Activated T-cell treated with anti-CD3 and anti-CD28 coated beads, Interleukin-2, amount 50 U/mL, for 24 hours (primary cell): Measurements from ENCODE around the gene FCRLB.
A peak's percentile ranks its signal among the peaks of the same experiment; 100 is the strongest.
"Not testable (repeated sequence)": the region's sequence is repeated elsewhere in the genome, so short reads cannot be mapped to it uniquely, and the experiment has no call there.

Source experiments
- DNase-seq: peaks from one replicate; pipeline ENCODE4 v3.0.0-alpha.2; 2020
- H3K27ac Mint-ChIP-seq: 2 replicates; pipeline ENCODE4 v1.8.0; 2020; ENCODE audit warnings: mild to moderate bottlenecking, mixed read lengths
- H3K27me3 Mint-ChIP-seq: 2 replicates; pipeline ENCODE4 v1.8.0; 2020; ENCODE audit warnings: mixed read lengths
- H3K36me3 Mint-ChIP-seq: 2 replicates; pipeline ENCODE4 v1.8.0; 2020; ENCODE audit warnings: low read depth, mixed read lengths
- H3K4me1 Mint-ChIP-seq: 2 replicates; pipeline ENCODE4 v1.8.0; 2020; ENCODE audit warnings: low read depth, mixed read lengths
- H3K4me3 Mint-ChIP-seq: 2 replicates; pipeline ENCODE4 v1.8.0; 2020; ENCODE audit warnings: mild to moderate bottlenecking, moderate library complexity, mixed read lengths
- H3K9me3 Mint-ChIP-seq: 2 replicates; pipeline ENCODE4 v1.8.0; 2020; ENCODE audit warnings: mixed read lengths

The FCRLB gene

DNA sequence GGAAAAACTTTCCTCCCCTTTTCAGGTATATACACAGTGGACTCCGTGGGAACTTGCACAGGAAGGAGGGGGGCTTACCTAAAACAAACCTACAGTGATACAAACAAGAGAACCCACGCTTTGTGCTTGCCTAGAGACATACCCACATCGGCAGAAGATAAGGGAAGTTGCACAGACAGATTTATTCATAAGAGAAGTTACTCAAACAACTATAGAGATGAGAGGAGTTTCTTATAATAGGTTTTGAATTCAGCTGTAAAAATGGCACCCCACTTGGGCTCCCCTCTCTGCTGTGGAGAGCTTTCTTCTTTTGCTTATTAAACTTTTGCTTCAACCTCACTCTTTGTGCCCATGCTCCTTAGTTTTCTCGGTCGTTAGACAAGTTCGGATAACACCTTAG is 26.5 kb downstream of the FCRLB start:
- no peaks in the 10 kb centered on the region for H3K27me3 Mint-ChIP-seq
- H3K4me3 Mint-ChIP-seq = no peak overlapping the region
- no peak overlapping the region for H3K27ac Mint-ChIP-seq
- H3K4me1 Mint-ChIP-seq = peaks cover 60% of the 10 kb centered on the region
- no peaks in the 10 kb centered on the region for H3K9me3 Mint-ChIP-seq
- no peak for DNase-seq
- H3K36me3 Mint-ChIP-seq = peaks cover 27% of the 10 kb centered on the region

DNA sequence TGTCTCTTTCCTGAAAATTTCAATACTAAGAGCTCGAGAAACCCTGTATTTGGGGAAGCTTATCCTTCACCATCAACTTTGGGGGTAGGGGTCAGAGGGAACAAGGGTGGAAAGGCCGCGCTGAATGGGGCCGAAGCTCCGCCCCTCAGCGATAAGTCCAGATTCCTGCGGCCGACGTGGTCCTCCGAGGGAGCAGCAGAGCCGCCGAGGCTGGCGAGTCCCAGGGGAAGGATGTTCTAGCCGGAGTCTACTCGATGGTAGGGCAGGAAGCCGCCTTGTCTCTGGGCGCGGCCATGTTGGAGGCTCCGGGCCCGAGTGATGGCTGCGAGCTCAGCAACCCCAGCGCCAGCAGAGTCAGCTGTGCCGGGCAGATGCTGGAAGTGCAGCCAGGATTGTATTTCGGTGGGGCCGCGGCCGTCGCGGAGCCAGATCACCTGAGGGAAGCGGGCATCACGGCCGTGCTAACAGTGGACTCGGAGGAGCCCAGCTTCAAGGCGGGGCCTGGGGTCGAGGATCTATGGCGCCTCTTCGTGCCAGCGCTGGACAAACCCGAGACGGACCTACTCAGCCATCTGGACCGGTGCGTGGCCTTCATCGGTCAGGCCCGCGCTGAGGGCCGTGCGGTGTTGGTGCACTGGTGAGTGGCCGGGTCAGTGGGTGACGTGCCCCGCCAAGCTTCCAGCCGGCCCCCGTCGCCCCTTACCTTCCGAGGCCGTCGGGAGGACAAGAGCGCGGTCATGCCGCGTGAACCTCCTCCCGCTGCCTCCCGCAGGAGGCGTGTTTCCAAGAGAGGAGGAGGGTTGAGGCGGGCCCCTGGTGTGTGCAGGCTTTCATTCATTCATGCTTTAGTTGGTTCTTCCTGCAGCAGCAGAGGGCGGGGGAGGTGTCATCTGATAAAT is 28.4 kb downstream of the FCRLB start, which contains the start of gene DUSP12:
TSS of gene DUSP12 (plus strand) at position 278 of the 899 bp plus-strand sequence. CDS start at position 294, 16 bp downstream.
- no peaks in the 10 kb centered on the region for H3K27me3 Mint-ChIP-seq
- peak; percentile 89 for DNase-seq
- H3K9me3 Mint-ChIP-seq = peaks cover 6% of the 10 kb centered on the region
- H3K4me3 Mint-ChIP-seq = peak within 1 kb of the TSS; percentile 100
- peaks cover 56% of the 10 kb centered on the region for H3K4me1 Mint-ChIP-seq
- H3K27ac Mint-ChIP-seq = peak within 1 kb of the TSS; percentile 99
- peaks cover 44% of the 10 kb centered on the region for H3K36me3 Mint-ChIP-seq

DNA sequence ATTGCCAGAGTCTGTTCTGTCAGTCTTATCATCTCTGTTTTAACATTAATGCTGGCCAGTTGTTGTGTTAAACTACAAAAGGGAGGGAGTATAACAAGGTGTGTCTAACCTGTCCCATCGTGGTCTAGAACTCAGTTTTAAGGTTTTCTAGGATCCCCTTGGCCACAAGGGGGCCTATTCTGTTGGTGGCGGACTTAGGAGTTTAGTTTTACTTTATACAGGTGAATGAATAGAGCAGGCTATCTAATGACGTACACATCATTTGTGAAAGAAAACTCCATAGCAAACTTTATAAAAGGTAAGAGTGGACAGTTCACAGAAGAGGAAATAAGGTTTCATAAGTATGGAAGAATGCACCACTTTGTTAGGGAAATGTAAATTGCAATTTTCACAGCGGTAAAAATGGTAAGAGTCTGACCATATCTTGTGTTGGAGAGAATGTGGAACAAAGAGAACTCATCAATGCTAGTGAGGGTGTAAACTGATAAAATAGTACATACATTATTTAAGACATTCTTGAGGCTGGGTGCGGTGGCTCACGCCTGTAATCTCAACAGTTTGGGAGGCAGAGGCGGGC is 42.3 kb downstream of the FCRLB start:
- no peak for DNase-seq
- Mint-ChIP-seq H3K27ac (peak overlapping the region; percentile 15), H3K27me3 (no peaks in the 10 kb centered on the region), H3K36me3 (peaks cover 23% of the 10 kb centered on the region), H3K4me3 (peak overlapping the region; percentile 43), H3K9me3 (no peaks in the 10 kb centered on the region), H3K4me1 (peaks cover 45% of the 10 kb centered on the region)

DNA sequence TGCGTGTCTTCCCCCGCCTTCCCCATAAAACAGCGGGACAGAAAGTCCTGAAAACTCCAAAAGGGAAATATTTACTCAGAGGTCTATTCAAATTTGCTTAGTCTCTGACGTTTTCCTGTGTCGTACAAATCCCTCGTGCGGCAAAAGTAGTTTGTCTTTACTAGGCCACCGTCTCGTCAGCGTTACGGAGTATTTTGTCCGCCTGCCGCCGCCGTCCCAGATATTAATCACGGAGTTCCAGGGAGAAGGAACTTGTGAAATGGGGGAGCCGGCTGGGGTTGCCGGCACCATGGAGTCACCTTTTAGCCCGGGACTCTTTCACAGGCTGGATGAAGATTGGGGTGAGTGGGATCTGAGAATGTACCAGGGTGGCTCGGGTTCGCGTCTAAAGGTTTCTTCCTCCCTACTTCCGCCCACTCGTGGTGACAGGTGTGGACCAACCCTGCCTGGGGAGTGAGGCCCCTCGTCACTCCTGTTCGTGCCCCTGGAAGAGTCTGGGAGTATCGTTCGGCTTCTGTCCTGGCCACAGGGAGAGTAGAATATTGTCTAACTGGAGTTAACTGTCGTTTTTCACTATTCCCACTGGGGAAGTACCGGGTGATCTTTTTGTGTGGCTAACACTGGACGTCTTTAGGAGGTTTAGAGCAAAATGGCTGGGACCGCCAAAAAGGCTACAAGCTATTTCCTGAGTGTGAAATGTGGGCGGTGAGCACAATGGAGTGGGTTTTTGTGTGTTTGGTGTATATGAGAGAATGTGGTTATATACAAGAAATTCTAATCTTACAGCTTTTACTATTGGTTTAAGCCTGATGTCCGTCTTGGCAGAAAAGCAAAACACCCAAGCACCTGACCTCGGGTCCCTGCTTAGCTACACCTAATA is 45.0 kb downstream of the FCRLB start, which contains the start of gene ATF6:
TSS of gene ATF6 (plus strand) at position 219 of the 880 bp plus-strand sequence. CDS start at position 260, 41 bp downstream.
- peaks cover 15% of the 10 kb centered on the region for H3K36me3 Mint-ChIP-seq
- H3K9me3 Mint-ChIP-seq = no peaks in the 10 kb centered on the region
- peak within 1 kb of the TSS; percentile 99 for H3K4me3 Mint-ChIP-seq
- peak; percentile 88 for DNase-seq
- peaks cover 50% of the 10 kb centered on the region for H3K4me1 Mint-ChIP-seq
- H3K27me3 Mint-ChIP-seq = no peaks in the 10 kb centered on the region
- peak within 1 kb of the TSS; percentile 99 for H3K27ac Mint-ChIP-seq

GRCh38 chr1:161768461-161768860 is 47.1 kb downstream of the FCRLB start:
- H3K4me1 Mint-ChIP-seq = peaks cover 40% of the 10 kb centered on the region
- H3K4me3 Mint-ChIP-seq = peak overlapping the region; percentile 99
- H3K36me3 Mint-ChIP-seq = peaks cover 16% of the 10 kb centered on the region
- DNase-seq = no peak
- H3K9me3 Mint-ChIP-seq = no peaks in the 10 kb centered on the region
- peak overlapping the region; percentile 99 for H3K27ac Mint-ChIP-seq
- H3K27me3 Mint-ChIP-seq = no peaks in the 10 kb centered on the region

GRCh38 chr1:161768986-161769672 is 47.8 kb downstream of the FCRLB start:
- H3K36me3 Mint-ChIP-seq = peaks cover 19% of the 10 kb centered on the region
- no peaks in the 10 kb centered on the region for H3K9me3 Mint-ChIP-seq
- peaks cover 41% of the 10 kb centered on the region for H3K4me1 Mint-ChIP-seq
- DNase-seq = no peak
- peak overlapping the region; percentile 45 for H3K27ac Mint-ChIP-seq
- no peaks in the 10 kb centered on the region for H3K27me3 Mint-ChIP-seq
- no peak overlapping the region for H3K4me3 Mint-ChIP-seq

- Mint-ChIP-seq H3K36me3 (peaks cover 19% of the 10 kb centered on the region), H3K4me1 (peaks cover 41% of the 10 kb centered on the region), H3K27ac (peak overlapping the region; percentile 66)
- not testable (repeated sequence) for DNase-seq, H3K4me3 Mint-ChIP-seq, H3K27me3 Mint-ChIP-seq, H3K9me3 Mint-ChIP-seq
These were observed 48.3 kb downstream of the FCRLB start for GRCh38 chr1:161769673-161770045.

DNA sequence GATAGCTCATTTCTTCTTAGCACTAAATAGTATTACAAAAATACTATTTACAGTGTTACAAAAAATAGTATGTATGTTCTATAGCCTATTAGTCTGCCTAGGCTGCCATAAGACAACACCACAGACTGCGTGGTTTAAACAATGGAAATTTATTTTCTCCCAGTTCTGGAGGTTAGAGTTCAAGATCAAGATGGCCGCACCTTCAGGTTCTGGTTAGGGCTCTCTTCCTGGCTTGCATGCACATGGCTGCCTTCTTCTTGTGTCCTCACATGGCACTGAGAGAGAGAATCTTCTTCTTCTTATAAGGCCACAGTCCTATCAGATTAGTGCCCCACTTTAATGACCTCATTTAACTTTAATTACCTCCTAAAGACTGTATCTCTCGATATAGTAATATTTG is 48.9 kb downstream of the FCRLB start:
- no peaks in the 10 kb centered on the region for H3K27me3 Mint-ChIP-seq
- H3K4me1 Mint-ChIP-seq = peaks cover 36% of the 10 kb centered on the region
- H3K4me3 Mint-ChIP-seq = no peak overlapping the region
- H3K36me3 Mint-ChIP-seq = peaks cover 19% of the 10 kb centered on the region
- DNase-seq = no peak
- no peaks in the 10 kb centered on the region for H3K9me3 Mint-ChIP-seq
- H3K27ac Mint-ChIP-seq = peak overlapping the region; percentile 66

DNA sequence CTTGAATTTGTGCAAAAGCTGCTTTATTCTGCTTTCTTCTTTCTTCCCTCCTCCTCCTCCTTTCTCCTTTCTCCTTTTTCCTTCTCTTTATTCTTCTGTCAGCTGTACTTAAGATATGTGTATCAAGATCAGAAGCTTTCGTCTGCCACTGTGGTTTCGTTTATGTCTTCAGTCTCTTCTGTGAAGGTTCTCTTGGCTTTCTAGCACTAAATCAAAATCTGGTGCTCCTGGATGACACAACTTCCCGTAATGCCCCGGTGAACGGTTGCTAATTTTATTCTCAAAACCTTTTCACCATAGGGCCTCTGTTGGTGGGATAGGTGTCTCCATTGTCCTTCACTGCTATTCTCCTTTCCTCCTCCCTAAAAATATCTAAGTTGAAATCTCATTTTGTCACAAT is 49.8 kb downstream of the FCRLB start:
- no peaks in the 10 kb centered on the region for H3K9me3 Mint-ChIP-seq
- H3K27me3 Mint-ChIP-seq = no peaks in the 10 kb centered on the region
- no peak for DNase-seq
- H3K27ac Mint-ChIP-seq = no peak overlapping the region
- peaks cover 17% of the 10 kb centered on the region for H3K36me3 Mint-ChIP-seq
- H3K4me3 Mint-ChIP-seq = no peak overlapping the region
- peaks cover 34% of the 10 kb centered on the region for H3K4me1 Mint-ChIP-seq

DNA sequence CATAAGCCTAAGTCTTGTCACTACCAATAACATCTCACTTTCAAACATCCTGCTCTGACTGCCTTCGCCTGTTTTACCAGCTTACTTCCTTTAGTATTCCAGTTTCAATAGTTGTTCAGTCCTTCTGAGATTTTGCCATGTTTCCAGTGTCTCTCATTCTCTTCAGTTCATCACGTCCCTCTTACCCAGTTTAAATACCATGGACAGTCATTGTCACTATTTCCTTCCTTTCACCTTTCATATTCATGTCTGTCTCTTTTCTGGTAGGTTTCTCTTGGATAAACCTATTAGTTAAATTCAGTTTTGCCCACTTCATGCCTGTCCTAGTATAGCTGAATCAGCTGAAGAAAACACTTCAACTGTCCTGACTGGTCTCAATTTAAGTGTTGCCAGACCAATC is 50.6 kb downstream of the FCRLB start:
- Mint-ChIP-seq H3K27ac (no peak overlapping the region), H3K4me1 (peaks cover 32% of the 10 kb centered on the region), H3K36me3 (peaks cover 9% of the 10 kb centered on the region), H3K9me3 (no peaks in the 10 kb centered on the region), H3K27me3 (no peaks in the 10 kb centered on the region), H3K4me3 (no peak overlapping the region)
- no peak for DNase-seq

GRCh38 chr1:161772397-161772796 is 51.1 kb downstream of the FCRLB start:
- H3K4me1 Mint-ChIP-seq = peaks cover 28% of the 10 kb centered on the region
- H3K27ac Mint-ChIP-seq = no peak overlapping the region
- no peaks in the 10 kb centered on the region for H3K27me3 Mint-ChIP-seq
- DNase-seq = no peak
- peaks cover 9% of the 10 kb centered on the region for H3K36me3 Mint-ChIP-seq
- no peaks in the 10 kb centered on the region for H3K9me3 Mint-ChIP-seq
- no peak overlapping the region for H3K4me3 Mint-ChIP-seq

- Mint-ChIP-seq H3K9me3 (no peaks in the 10 kb centered on the region), H3K4me3 (peak overlapping the region; percentile 10), H3K4me1 (peaks cover 19% of the 10 kb centered on the region), H3K36me3 (peaks cover 16% of the 10 kb centered on the region), H3K27me3 (no peaks in the 10 kb centered on the region), H3K27ac (peak overlapping the region; percentile 66)
- DNase-seq = no peak
These were observed 52.4 kb downstream of the FCRLB start for GRCh38 chr1:161773791-161774190.

DNA sequence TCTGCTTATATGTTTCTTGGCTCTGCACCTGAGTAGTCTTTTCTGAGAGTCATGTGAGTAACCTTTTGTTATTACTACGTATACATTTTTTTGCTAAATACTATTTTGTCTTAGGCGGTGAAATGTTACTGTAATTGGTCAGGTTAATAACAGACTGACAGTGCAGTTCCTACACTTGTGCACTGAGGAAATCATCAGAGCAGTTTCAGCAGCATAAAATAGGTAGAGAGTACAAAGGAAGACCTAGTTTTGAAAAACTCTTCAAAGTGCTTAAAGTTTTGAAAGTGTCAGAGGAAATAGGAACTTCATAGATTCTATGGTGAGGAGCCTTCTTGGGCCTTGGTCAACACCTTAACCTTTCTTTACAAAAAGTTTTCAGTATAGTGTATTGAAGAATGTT is 55.9 kb downstream of the FCRLB start:
- H3K27me3 Mint-ChIP-seq = no peaks in the 10 kb centered on the region
- H3K27ac Mint-ChIP-seq = no peak overlapping the region
- H3K4me1 Mint-ChIP-seq = peaks cover 25% of the 10 kb centered on the region

More for the DNA sequence above, 55.9 kb downstream of the FCRLB start:
- Mint-ChIP-seq H3K4me3 (no peak overlapping the region), H3K9me3 (no peaks in the 10 kb centered on the region), H3K36me3 (peaks cover 43% of the 10 kb centered on the region)
- no peak for DNase-seq
